IPS-18a (cell line): ENCODE measurements around the gene A4GNT.
"Not testable (repeated sequence)": the region's sequence is repeated elsewhere in the genome, so short reads cannot be mapped to it uniquely, and the experiment has no call there.

Source experiments
- H3K27ac ChIP-seq: one replicate; pipeline ENCODE4 v1.5.1; 2013; ENCODE audit warnings: low read length
- H3K27me3 ChIP-seq: one replicate; pipeline ENCODE4 v1.6.1; 2013; ENCODE audit warnings: mild to moderate bottlenecking, low read length; ENCODE audit not compliant: control insufficient read depth, insufficient read depth
- H3K36me3 ChIP-seq: one replicate; pipeline ENCODE4 v1.6.1; 2013; ENCODE audit warnings: low read depth, low read length; ENCODE audit not compliant: control insufficient read depth
- H3K4me1 ChIP-seq: one replicate; pipeline ENCODE4 v1.6.1; 2013; ENCODE audit warnings: low read depth, low read length; ENCODE audit not compliant: control insufficient read depth
- H3K4me3 ChIP-seq: one replicate; pipeline ENCODE4 v1.5.1; 2013; ENCODE audit warnings: low read length
- H3K9ac ChIP-seq: one replicate; pipeline ENCODE4 v1.6.1; 2013; ENCODE audit warnings: mild to moderate bottlenecking, low read length, moderate library complexity
- H3K9me3 ChIP-seq: one replicate; pipeline ENCODE4 v1.6.1; 2013; ENCODE audit warnings: low read depth, low read length; ENCODE audit not compliant: control insufficient read depth

A4GNT gene

DNA sequence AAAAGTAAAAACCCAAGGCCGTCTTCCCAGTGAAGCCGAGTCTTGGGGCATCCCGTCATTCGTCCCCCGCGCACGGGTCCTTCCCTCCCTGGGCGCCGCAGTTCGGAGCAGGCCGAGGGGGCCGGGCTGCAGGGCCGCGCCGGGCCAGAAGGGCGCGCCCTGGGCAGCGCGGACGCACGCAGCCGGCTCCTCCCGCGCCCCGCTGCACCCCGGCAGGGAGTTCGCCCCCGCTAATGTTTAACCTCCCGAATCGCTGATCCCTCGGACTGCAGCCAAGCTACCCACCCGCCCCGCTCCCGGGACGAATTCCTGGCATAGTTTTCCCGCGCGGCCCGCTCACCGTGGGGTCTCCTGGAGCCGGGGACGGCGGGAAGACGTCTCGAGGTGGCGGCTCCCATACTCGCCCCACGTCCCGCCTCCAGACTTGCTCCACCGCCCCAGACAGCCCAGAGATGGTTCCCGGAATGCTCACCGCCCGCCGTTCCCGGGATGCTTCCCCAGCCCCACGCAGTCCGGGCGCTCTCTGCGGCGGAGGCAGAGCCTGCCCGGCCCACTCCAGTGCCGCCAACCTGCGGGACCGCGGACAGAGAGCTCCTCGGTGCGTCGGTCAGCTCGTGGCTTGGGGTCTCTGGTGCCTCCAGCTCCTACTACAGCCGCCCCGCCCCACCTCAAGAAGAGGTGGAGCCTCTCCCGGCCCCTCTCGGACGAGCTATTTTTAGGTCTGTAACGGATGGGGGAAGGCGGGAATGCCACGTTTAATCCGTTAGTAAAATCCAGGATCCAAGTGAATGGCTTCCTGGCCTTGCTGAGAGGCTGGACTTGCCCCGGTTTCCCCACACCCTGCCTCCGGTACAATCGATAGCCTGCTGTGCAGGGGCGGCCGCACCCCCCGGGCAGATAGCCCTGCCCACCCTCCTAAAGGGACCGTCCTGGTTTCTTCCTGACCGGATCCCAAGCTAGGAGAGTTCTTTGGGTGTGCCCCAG lies 16.9 kb downstream of the A4GNT start, which contains the start of gene DZIP1L:
Gene DZIP1L (minus strand): TSS at position 621 of the 984 bp plus-strand sequence. CDS start 11,637 bp downstream, outside the sequence.
- peak within 1 kb of the TSS; percentile 52 for H3K27ac ChIP-seq
- peak within 1 kb of the TSS; percentile 76 for H3K9ac ChIP-seq
- H3K36me3 ChIP-seq: no peaks in the 10 kb centered on the region
- H3K4me3 ChIP-seq: peak within 1 kb of the TSS; percentile 86
- no peaks in the 10 kb centered on the region for H3K27me3 ChIP-seq
- H3K9me3 ChIP-seq: no peaks in the 10 kb centered on the region
- peaks cover 12% of the 10 kb centered on the region for H3K4me1 ChIP-seq

DNA sequence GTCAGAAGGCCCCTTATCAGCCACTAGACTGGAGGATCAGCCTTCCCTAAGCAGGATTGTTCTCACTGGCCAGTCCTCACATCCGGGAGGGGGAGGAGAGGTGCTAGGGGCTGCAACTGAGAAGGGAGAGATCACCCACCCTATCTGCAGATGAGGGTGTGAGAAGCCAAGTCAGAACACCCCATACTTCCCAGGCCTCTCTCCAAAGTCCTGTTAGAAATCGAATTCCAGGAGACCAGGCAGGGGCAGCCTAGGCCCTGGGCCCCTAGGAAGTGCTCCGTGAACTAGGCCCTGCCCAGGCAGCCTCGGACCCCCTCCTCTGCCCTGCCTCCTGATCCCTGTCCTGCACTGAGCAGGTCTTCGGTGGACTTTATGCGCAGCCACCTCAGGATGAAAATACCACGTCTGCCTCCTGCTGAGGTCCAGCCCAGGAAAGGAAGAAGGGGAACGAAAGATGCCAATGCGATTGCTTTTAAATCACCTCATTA lies 17.7 kb downstream of the A4GNT start:
- H3K4me3 ChIP-seq: peak overlapping the region; percentile 86
- peak overlapping the region; percentile 52 for H3K27ac ChIP-seq
- peak overlapping the region; percentile 76 for H3K9ac ChIP-seq

DNA sequence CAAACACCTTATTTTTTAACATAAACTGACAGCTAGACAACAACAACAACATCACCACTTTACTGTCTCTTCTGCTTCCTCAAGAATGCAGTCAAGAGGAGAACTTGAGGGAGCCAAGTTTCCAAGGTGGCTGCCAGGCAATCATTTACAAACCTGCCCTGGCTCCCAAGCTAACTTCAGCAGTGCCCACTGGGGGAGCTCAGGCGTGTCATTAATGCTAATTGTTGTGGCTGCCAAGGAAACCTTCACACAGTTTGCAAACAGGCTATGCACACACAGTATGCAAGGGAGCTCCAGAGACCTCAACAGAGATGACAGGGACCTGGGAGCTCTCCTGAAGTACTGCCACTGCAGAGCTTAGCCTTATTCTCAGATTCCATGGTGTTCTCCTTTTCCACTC lies 18.9 kb downstream of the A4GNT start:
- H3K27ac ChIP-seq: no peak overlapping the region

More for the DNA sequence above, 17.7 kb downstream of the A4GNT start:
- Histone ChIP-seq H3K4me1 (peaks cover 12% of the 10 kb centered on the region), H3K9me3 (no peaks in the 10 kb centered on the region), H3K36me3 (no peaks in the 10 kb centered on the region), H3K27me3 (no peaks in the 10 kb centered on the region)

DNA sequence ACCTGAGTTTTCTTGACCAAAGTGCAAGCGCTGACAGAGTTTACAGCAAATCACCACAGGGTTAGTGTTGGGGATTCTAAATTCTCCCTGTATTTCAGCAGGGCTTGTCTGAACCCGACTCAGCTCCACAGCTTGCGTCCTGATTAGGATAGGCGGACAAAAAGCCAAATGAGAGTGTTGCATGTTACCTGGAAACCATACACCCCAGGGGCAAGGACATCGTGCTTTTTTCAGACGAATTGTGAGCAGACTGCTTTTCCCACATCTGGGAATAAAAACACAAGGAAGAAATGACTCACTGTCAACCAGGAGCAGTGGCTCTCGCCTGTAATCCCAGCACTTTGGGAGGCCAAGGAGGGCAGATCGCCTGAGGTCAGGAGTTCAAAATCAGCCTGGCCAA lies 19.8 kb downstream of the A4GNT start:
- H3K27ac ChIP-seq: no peak overlapping the region
- no peak overlapping the region for H3K4me3 ChIP-seq
- H3K4me1 ChIP-seq: peaks cover 12% of the 10 kb centered on the region
- H3K9me3 ChIP-seq: no peaks in the 10 kb centered on the region
- H3K27me3 ChIP-seq: no peaks in the 10 kb centered on the region
- no peaks in the 10 kb centered on the region for H3K36me3 ChIP-seq
- no peak overlapping the region for H3K9ac ChIP-seq

More for the DNA sequence above, 18.9 kb downstream of the A4GNT start:
- peaks cover 12% of the 10 kb centered on the region for H3K4me1 ChIP-seq
- no peaks in the 10 kb centered on the region for H3K27me3 ChIP-seq
- H3K9me3 ChIP-seq: no peaks in the 10 kb centered on the region
- H3K9ac ChIP-seq: no peak overlapping the region
- H3K36me3 ChIP-seq: no peaks in the 10 kb centered on the region
- H3K4me3 ChIP-seq: no peak overlapping the region

DNA sequence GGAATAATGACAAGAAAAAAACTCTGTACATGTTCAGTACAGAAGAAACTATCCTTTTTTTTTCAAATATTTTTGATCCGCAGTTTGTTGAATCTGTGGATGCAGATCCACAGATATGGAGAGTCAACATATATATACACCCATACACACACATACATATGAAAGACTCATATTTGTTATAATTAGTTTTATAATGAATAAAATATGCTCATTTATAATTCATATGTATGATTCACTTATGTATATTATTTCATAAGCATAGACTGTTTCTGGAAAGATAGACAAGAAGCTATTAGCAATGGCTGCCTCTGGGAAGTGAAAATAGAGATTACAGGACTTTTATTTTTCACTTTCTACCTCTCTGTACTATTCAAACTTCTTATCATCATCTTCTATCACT lies 26.6 kb downstream of the A4GNT start:
- H3K36me3 ChIP-seq: peaks cover 15% of the 10 kb centered on the region
- no peaks in the 10 kb centered on the region for H3K9me3 ChIP-seq
- no peak overlapping the region for H3K4me3 ChIP-seq
- H3K4me1 ChIP-seq: no peaks in the 10 kb centered on the region
- no peak overlapping the region for H3K9ac ChIP-seq
- H3K27ac ChIP-seq: no peak overlapping the region
- no peaks in the 10 kb centered on the region for H3K27me3 ChIP-seq

DNA sequence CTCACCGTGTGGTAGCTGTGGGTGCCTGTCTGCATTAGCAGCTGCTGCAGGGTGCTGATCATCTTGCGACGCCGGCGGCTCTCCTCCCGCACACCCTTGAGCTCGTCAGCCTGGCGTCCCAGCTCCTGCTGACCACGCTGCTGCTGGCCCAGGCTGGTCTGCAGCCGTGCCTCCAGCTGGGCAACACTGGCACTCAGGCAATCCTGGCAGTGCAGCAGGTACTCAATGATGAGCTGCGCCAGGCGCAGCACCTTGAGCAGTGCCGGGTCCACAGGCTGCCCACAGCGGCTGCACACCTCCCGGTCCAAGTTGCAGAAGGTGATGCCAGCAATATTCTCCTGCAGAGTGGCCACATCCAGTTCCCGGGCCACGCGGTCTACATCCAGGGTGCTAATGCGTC lies 28.7 kb downstream of the A4GNT start:
- peaks cover 15% of the 10 kb centered on the region for H3K36me3 ChIP-seq
- H3K27me3 ChIP-seq: no peaks in the 10 kb centered on the region
- H3K27ac ChIP-seq: no peak overlapping the region
- no peak overlapping the region for H3K9ac ChIP-seq
- H3K4me1 ChIP-seq: peaks cover 4% of the 10 kb centered on the region
- H3K4me3 ChIP-seq: no peak overlapping the region
- H3K9me3 ChIP-seq: no peaks in the 10 kb centered on the region

DNA sequence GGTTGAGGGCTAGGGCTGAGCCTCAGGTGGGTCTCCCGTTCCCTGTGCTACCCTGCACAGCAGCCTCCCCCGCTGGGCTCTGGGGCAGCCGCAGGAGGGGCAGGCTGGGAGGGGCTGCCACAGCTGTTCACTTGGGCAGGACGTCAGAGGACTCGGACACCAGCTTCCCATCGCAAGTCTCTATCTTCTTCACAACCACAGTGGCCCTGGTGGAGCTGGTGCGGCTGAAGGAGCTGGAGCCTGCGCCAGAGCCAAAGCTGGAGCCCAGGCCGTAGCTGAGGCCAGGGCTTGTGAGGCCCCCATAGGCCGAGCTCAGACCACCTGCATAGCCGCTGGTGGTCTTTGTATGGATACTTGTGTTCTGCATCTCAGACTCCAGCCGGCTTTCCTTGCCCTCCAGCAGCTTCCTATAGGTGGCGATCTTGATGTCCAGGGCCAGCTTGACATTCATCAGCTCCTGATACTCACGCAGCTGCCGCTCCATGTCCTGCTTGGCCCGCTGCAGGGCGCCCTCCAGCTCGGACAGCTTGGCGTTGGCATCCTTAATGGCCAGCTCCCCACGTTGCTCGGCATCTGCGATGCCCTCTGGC lies 30.7 kb downstream of the A4GNT start:
- H3K9ac ChIP-seq, H3K4me1 ChIP-seq, H3K4me3 ChIP-seq, H3K27me3 ChIP-seq, H3K27ac ChIP-seq, H3K9me3 ChIP-seq: not testable (repeated sequence)
- H3K36me3 ChIP-seq: peaks cover 15% of the 10 kb centered on the region

DNA sequence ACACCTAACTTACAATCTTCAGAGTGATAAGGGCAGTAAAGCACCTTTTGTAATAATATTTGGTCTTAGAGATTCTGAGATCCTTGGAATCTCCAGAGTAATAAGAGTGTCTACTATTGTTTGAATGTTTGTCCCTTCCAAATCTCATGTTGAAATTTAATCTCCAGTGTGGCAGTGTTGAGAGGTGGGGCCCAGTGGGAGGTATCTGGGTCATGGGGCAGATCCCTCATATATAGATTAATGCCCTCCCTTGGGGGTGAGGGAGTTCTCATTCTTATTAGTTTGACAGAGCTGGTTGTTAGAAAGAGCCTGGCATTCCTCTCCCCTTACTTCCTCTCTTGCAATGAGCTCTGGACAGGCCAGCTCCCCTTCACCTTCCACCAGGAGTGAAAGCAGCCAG lies 32.8 kb downstream of the A4GNT start:
- Histone ChIP-seq H3K36me3 (peaks cover 15% of the 10 kb centered on the region), H3K9me3 (no peaks in the 10 kb centered on the region), H3K27me3 (no peaks in the 10 kb centered on the region), H3K4me1 (peaks cover 4% of the 10 kb centered on the region), H3K4me3 (no peak overlapping the region), H3K27ac (no peak overlapping the region), H3K9ac (no peak overlapping the region)

DNA sequence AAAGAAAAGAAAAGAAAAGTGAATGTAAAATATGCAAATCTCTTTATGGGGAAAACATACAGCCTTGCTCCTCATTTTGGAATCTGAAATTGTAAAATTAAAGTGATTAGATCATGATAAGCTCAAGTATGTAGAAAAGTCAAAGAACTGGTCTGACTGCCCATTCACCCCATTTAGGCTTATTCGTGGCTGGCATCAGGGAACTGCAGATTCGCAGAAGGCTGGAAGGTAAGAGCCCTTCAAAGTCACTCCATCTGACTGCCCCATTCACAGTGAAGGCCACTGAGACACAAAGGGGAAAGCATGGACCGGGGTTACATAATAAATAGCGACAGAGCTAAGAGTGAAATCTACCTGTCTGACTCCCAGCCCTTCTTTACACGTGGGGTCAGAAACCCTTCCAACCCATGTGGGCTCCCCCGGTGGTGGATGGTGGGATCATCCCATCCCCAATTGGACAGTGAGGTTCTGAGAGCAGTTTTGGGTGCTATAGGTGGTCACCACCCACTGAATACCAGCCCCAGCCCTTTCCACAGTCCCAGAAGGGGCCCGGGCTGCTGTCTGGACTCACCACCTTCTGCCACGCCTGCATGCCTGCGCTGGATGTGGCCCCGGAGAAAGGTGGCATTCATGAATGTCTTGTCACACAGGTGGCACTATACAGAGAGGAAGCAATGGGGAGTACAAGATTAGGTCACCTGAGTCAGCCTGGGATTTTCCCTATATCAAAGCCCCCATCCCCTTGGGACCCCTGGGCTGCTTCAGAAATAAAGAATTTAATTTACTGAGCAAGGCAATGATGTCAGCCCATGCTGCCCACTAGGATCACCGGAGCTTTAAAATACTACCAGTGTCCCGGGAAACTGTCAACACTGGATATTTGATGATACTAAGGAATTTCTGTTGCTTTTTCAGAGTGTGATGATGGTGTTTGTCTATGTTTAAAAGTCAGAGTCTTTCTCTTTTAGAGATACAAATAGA lies 34.7 kb downstream of the A4GNT start:
- Histone ChIP-seq H3K27me3 (no peaks in the 10 kb centered on the region), H3K27ac (no peak overlapping the region), H3K36me3 (peaks cover 5% of the 10 kb centered on the region), H3K9ac (no peak overlapping the region), H3K4me3 (no peak overlapping the region), H3K4me1 (peaks cover 4% of the 10 kb centered on the region), H3K9me3 (no peaks in the 10 kb centered on the region)

DNA sequence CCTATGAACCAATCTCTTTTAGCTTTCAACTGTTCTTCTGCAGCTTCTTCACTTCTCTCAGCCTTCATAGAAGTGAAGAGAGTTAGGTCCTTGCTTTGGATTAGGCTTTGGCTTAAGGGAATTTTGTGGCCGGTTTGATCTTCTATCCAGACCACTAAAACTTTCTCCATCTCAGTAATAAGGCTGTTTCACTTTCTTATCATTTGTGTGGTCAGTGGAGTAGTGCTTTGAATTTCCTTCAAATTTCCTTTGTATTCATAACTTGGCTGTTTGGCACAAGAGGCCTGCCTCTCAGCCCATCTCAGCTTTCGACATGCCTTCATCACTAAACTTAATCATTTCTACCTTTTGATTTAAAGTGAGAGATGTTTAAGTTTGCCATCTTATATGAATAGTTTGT lies 38.5 kb downstream of the A4GNT start:
- no peaks in the 10 kb centered on the region for H3K36me3 ChIP-seq
- no peak overlapping the region for H3K27ac ChIP-seq
- no peaks in the 10 kb centered on the region for H3K27me3 ChIP-seq
- no peak overlapping the region for H3K9ac ChIP-seq
- no peaks in the 10 kb centered on the region for H3K4me1 ChIP-seq
- H3K9me3 ChIP-seq: no peaks in the 10 kb centered on the region
- no peak overlapping the region for H3K4me3 ChIP-seq

DNA sequence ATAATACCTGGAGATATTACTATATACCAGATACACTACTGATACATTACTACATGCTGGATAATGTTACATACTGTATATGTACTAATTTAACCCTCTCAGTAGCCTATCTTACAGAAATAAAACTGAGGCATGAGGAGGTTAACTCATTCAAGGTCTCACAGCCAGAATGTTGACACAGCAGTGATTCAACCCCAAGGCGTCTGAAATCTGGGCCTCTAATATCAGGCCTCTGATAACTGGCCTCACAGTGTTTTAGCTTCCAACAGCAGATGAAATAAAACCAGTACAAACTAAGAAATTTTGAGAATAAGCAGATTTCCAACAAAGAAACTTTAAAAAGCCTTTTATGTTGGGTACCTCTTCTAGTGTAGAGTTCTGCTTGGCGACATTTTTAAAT lies 40.2 kb downstream of the A4GNT start:
- Histone ChIP-seq H3K27ac (no peak overlapping the region), H3K4me1 (no peaks in the 10 kb centered on the region), H3K27me3 (no peaks in the 10 kb centered on the region), H3K4me3 (no peak overlapping the region), H3K9ac (no peak overlapping the region), H3K36me3 (peaks cover 8% of the 10 kb centered on the region), H3K9me3 (no peaks in the 10 kb centered on the region)
